ENCODE measurements around the gene DEPDC1. TPM values are rescaled to one million over a fixed set of nuclear protein-coding genes. Genes with fewer than 3 reads are reported as not detected.
A peak's percentile ranks its signal among the peaks of the same experiment; 100 is the strongest.
"Not testable (repeated sequence)": the region's sequence is repeated elsewhere in the genome, so short reads cannot be mapped to it uniquely, and the experiment has no call there.

Gene DEPDC1
- total RNA-seq, 1 experiment from 2014 or later: 41.7 TPM

- peaks cover 18% of the 10 kb centered on the region for H3K36me3 Mint-ChIP-seq (ENCODE audit: insufficient read depth, unreplicated experiment)
- TF ChIP-seq CTCF (IDR thresholded peaks at IDR 0.05; ENCODE audit: unreplicated experiment): no peak
- no TSS peak for BruUV-seq (replicated peaks)
- no peaks in the 10 kb centered on the region for H3K9me3 Mint-ChIP-seq (ENCODE audit: low read depth, unreplicated experiment)
- intact Hi-C loops (cut with micrococcal nuclease; ENCODE audit: unreplicated experiment): loop anchor here (5.0 kb wide), 1 partner anchor 77 kb away; no protein-coding TSS in a partner anchor
- H3K4me3 Mint-ChIP-seq (ENCODE audit: low read depth, unreplicated experiment): peak overlapping the region; percentile 81
- CTCF ChIA-PET: interaction anchor here (0.7 kb wide), 1 partner anchor 56 kb away, joined by 3 read pairs; no protein-coding TSS in a partner anchor
- H3K4me1 Mint-ChIP-seq (ENCODE audit: low read depth, unreplicated experiment): peaks cover 30% of the 10 kb centered on the region
- peak overlapping the region; percentile 88 for H3K27ac Mint-ChIP-seq (ENCODE audit: unreplicated experiment)
- DNase-seq: no peak
- no peaks in the 10 kb centered on the region for H3K27me3 Mint-ChIP-seq (ENCODE audit: unreplicated experiment)
These were observed 1.4 kb downstream of the DEPDC1 start for GRCh38 chr1:68495532-68495931.

DNA sequence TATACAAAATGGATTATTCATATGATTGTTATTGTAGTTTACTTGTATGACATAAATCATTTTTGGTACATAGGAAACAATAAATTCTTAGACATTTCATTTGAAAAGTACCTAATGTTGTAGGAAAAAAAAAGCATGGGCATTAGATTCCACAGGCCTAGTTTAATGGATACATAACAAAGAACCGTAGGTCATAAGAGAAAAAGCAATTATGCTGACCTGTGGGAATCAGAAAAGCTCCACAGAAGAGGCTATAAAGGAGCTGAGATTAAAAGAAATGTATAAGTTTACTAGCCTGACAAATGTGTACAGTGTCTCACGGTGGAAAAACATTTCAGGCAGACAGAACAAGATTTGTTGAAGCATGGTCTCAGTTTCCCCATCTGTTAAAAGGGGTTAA lies 3.7 kb downstream of the DEPDC1 start:
- BruUV-seq (replicated peaks): no TSS peak
- CTCF ChIA-PET: no interaction called here
- intact Hi-C loops (cut with micrococcal nuclease; ENCODE audit: unreplicated experiment): no loop called here
- no peak overlapping the region for H3K27ac Mint-ChIP-seq (ENCODE audit: unreplicated experiment)
- no peak for TF ChIP-seq CTCF (IDR thresholded peaks at IDR 0.05; ENCODE audit: unreplicated experiment)
- peaks cover 22% of the 10 kb centered on the region for H3K36me3 Mint-ChIP-seq (ENCODE audit: insufficient read depth, unreplicated experiment)
- no peak overlapping the region for H3K4me3 Mint-ChIP-seq (ENCODE audit: low read depth, unreplicated experiment)
- H3K4me1 Mint-ChIP-seq (ENCODE audit: low read depth, unreplicated experiment): peaks cover 30% of the 10 kb centered on the region
- no peaks in the 10 kb centered on the region for H3K27me3 Mint-ChIP-seq (ENCODE audit: unreplicated experiment)
- DNase-seq: no peak
- H3K9me3 Mint-ChIP-seq (ENCODE audit: low read depth, unreplicated experiment): no peaks in the 10 kb centered on the region

DNA sequence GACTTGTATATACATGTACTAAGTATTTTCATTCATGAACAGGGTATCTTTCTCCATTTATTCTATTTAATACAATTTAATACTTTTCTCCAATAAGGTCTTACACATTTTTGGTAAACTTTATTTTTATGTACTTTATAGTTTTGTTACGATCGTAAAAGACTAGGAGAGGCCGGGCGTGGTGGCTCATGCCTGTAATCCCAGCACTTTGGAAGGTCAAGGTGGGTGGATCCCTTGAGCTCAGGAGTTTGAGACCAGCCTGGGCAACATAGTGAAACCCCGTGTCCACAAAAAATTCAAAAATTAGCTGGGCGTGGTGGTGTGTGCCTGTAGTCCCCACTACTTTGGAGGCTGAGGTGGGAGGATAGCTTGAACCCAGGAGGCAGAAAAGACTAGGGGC lies 4.6 kb downstream of the DEPDC1 start:
- intact Hi-C loops (cut with micrococcal nuclease; ENCODE audit: unreplicated experiment): not testable (repeated sequence)

DNA sequence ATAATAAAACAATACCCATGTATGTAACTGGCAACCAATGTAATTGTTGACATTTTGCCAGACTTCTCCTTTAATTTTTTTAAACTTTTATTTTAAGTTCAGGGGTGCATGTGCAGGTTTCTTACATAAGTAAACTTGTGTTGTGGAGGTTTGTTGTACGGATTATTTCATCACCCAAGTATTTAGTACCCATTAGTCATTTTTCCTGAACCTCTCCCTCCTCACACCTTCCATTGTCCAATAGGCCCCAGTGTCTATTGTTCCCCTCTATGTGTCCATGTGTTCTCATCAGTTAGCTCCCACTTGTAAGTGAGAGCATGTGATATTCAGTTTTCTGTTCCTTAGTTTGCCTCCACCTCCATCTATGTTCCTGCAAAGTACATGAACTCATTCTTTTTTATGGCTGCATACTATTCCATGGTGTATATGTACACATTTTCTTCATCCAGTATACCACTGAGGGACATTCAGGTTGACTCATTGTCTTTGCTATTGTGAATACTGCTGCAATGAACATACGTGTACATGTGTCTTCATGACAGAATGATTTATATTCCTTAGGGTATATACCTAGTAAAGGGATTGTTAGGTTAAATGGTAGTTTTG lies 6.7 kb downstream of the DEPDC1 start:
- Mint-ChIP-seq H3K9me3 (ENCODE audit: low read depth, unreplicated experiment) (no peaks in the 10 kb centered on the region), H3K27ac (ENCODE audit: unreplicated experiment) (no peak overlapping the region), H3K4me1 (ENCODE audit: low read depth, unreplicated experiment) (peaks cover 15% of the 10 kb centered on the region), H3K4me3 (ENCODE audit: low read depth, unreplicated experiment) (no peak overlapping the region), H3K36me3 (ENCODE audit: insufficient read depth, unreplicated experiment) (peaks cover 4% of the 10 kb centered on the region), H3K27me3 (ENCODE audit: unreplicated experiment) (no peaks in the 10 kb centered on the region)
- CTCF ChIA-PET: no interaction called here
- BruUV-seq (replicated peaks): no TSS peak
- no peak for DNase-seq
- no peak for TF ChIP-seq CTCF (IDR thresholded peaks at IDR 0.05; ENCODE audit: unreplicated experiment)
- intact Hi-C loops (cut with micrococcal nuclease; ENCODE audit: unreplicated experiment): no loop called here

More for the DNA sequence above, 4.6 kb downstream of the DEPDC1 start:
- H3K9me3 Mint-ChIP-seq (ENCODE audit: low read depth, unreplicated experiment); H3K27me3 Mint-ChIP-seq (ENCODE audit: unreplicated experiment); CTCF ChIA-PET; BruUV-seq (replicated peaks); H3K4me3 Mint-ChIP-seq (ENCODE audit: low read depth, unreplicated experiment); DNase-seq: not testable (repeated sequence)
- H3K36me3 Mint-ChIP-seq (ENCODE audit: insufficient read depth, unreplicated experiment): peaks cover 21% of the 10 kb centered on the region
- H3K4me1 Mint-ChIP-seq (ENCODE audit: low read depth, unreplicated experiment): peaks cover 23% of the 10 kb centered on the region
- H3K27ac Mint-ChIP-seq (ENCODE audit: unreplicated experiment): peak overlapping the region; percentile 5

DNA sequence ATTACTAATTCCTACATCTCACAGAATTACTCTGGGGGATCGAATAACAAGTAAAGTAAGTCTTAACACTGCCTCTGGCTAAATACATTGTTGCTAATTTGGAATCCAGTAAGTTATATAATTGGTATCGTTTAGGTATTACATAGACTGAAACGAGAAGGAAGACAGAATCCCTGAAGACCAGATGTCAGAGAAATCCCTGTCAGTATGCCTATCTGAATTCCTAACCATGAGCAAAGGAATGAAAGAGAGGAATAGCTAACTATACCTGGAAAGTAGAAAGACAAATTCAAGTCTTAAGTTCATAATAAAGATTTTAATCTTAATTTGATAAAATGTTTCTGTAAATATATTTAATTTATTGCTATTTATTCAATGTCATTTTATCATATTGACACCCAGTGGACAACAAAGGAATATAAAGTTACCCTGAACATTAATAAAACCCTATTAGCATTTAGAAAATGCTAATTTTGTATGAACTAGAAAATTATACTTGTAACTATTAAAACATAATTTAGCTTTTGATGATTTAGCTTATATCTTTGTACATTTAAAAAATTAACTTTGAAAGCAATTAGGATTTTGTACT lies 11.4 kb downstream of the DEPDC1 start:
- intact Hi-C loops (cut with micrococcal nuclease; ENCODE audit: unreplicated experiment): no loop called here
- TF ChIP-seq CTCF (IDR thresholded peaks at IDR 0.05; ENCODE audit: unreplicated experiment): no peak
- H3K9me3 Mint-ChIP-seq (ENCODE audit: low read depth, unreplicated experiment): no peaks in the 10 kb centered on the region
- H3K4me3 Mint-ChIP-seq (ENCODE audit: low read depth, unreplicated experiment): no peak overlapping the region
- H3K27me3 Mint-ChIP-seq (ENCODE audit: unreplicated experiment): no peaks in the 10 kb centered on the region
- BruUV-seq (replicated peaks): no TSS peak
- DNase-seq: no peak
- CTCF ChIA-PET: no interaction called here
- no peak overlapping the region for H3K27ac Mint-ChIP-seq (ENCODE audit: unreplicated experiment)
- no peaks in the 10 kb centered on the region for H3K4me1 Mint-ChIP-seq (ENCODE audit: low read depth, unreplicated experiment)
- peaks cover 9% of the 10 kb centered on the region for H3K36me3 Mint-ChIP-seq (ENCODE audit: insufficient read depth, unreplicated experiment)

All from Calu3 (cell line).